Cardiac muscle cell (in vitro differentiated cells and primary cell): ENCODE measurements around the gene PDZD7. TPM values are rescaled to one million over a fixed set of nuclear protein-coding genes. Genes with fewer than 3 reads are reported as not detected.
A peak's percentile ranks its signal among the peaks of the same experiment; 100 is the strongest.

ENCODE experiments used
- DNase-seq, 2 donors: peaks; one replicate each; pipeline versions ENCODE4 v3.0.0 to v3.0.0-alpha.2; 2010 to 2017; ENCODE audit warnings: low read depth in 1 of 2, low spot score in 1 of 2
- H3K27ac ChIP-seq: fragments of 200-600 bp; sonication (generic); 2 replicates; pipeline ENCODE4 v1.5.1; 2016
- H3K27me3 ChIP-seq: fragments of 200-600 bp; sonication (generic); 2 replicates; pipeline ENCODE4 v1.6.0; 2016; ENCODE audit warnings: control low read depth
- H3K36me3 ChIP-seq: fragments of 200-600 bp; sonication (generic); 2 replicates; pipeline ENCODE4 v1.5.1; 2016; ENCODE audit warnings: control low read depth
- H3K4me1 ChIP-seq: fragments of 200-600 bp; sonication (generic); 2 replicates; pipeline ENCODE4 v1.8.1; 2017; ENCODE audit warnings: low read depth, mild to moderate bottlenecking, mixed run types
- H3K4me3 ChIP-seq: fragments of 200-600 bp; sonication (generic); 2 replicates; pipeline ENCODE4 v1.5.1; 2016; ENCODE audit warnings: mild to moderate bottlenecking
- H3K9me3 ChIP-seq: fragments of 200-600 bp; sonication (generic); 2 replicates; pipeline ENCODE4 v1.5.1; 2017; ENCODE audit warnings: low read depth, mild to moderate bottlenecking, control low read depth
- polyA plus RNA-seq: library from polyadenylated mRNA; unstranded; fragments of >200 nt; fragmentation: Nextera tagmentation; extraction: Ambion mirVana; gene quantifications from 2 replicates; pipeline ENCODE4 v1.2.1, GENCODE V29; 2016
- total RNA-seq: library from RNA; depleted of rRNA; stranded (reverse); fragments of >200 nt; gene quantifications from 2 replicates; pipeline ENCODE4 v1.2.3, GENCODE V29; 2016
- TF ChIP-seq, protein P1 (sequence below): IDR thresholded peaks from 2 replicates; pipeline ENCODE4 v1.5.1; 2012; ENCODE audit warnings: low read depth, mild to moderate bottlenecking, low read length

PDZD7 gene
- total and polyA plus RNA-seq, 2 experiments from 2014 or later = 4.5 to 7.7 TPM

DNA sequence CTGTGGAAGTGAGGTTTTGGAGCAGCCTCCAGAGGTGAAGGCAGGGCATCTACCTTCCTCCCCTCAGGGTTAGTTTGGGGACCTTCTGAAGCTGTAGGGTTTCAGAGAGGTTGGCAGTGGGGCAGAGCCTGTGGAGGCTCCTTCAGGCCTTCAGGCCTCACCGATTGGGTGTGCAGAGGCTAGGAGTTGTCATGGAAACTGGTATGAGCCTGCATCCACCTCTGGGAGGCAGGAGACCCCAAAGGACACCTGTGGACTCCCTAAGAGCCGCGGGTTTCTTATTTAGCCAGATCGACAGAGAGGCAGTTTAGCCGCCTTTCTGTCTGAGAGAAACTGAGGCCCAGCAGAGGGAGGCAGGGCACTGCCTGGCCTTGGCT is 29.3 kb downstream of the PDZD7 start:
- H3K27me3 ChIP-seq = no peaks in the 10 kb centered on the region
- no peak overlapping the region for H3K4me3 ChIP-seq
- peak overlapping the region; percentile 5 for H3K27ac ChIP-seq
- TF ChIP-seq, protein P1, sequence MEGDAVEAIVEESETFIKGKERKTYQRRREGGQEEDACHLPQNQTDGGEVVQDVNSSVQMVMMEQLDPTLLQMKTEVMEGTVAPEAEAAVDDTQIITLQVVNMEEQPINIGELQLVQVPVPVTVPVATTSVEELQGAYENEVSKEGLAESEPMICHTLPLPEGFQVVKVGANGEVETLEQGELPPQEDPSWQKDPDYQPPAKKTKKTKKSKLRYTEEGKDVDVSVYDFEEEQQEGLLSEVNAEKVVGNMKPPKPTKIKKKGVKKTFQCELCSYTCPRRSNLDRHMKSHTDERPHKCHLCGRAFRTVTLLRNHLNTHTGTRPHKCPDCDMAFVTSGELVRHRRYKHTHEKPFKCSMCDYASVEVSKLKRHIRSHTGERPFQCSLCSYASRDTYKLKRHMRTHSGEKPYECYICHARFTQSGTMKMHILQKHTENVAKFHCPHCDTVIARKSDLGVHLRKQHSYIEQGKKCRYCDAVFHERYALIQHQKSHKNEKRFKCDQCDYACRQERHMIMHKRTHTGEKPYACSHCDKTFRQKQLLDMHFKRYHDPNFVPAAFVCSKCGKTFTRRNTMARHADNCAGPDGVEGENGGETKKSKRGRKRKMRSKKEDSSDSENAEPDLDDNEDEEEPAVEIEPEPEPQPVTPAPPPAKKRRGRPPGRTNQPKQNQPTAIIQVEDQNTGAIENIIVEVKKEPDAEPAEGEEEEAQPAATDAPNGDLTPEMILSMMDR = no peak
- H3K36me3 ChIP-seq = peaks cover 37% of the 10 kb centered on the region
- peaks cover 10% of the 10 kb centered on the region for H3K4me1 ChIP-seq
- no peaks in the 10 kb centered on the region for H3K9me3 ChIP-seq
- DNase-seq = no peak

DNA sequence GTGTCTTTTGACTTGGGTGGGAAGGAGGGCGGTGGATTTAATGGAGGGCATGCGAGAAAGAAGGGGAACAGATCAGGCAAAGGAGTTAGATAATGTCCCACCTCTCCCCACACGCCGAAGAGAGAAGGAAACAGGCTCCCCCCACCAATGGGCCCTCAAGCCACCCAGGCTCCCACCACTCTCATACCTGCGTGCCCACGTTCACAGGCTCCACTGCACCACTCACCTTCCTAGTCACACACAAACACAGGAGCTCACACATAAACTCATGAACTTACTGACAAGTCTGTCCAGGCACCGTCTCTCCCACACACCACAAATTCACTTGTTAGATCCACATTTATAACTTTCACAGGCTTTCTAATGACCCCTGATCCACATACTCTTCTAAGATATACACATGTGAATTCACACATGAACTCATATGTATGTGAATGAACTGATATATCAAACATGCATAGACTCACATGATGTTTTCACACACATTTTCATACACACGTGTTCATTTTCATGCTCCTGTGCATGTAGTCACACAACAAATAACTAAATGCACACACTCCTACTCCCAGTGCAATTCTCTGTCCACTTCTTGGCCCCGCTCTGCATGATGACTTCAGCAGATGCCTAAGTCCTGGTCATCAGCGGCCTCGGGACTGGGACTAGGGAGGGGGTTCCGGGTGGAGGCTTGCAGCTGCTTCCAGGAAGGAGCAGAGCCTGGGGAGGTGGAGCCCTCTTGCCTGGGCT is 29.8 kb downstream of the PDZD7 start:
- H3K4me3 ChIP-seq = peak overlapping the region; percentile 73
- peak overlapping the region; percentile 99 for H3K27ac ChIP-seq
- H3K4me1 ChIP-seq = peaks cover 14% of the 10 kb centered on the region
- H3K36me3 ChIP-seq = peaks cover 31% of the 10 kb centered on the region
- no peaks in the 10 kb centered on the region for H3K9me3 ChIP-seq
- peak; percentile 21 to 92 for DNase-seq
- no peaks in the 10 kb centered on the region for H3K27me3 ChIP-seq
- TF ChIP-seq, protein P1 = no peak

DNA sequence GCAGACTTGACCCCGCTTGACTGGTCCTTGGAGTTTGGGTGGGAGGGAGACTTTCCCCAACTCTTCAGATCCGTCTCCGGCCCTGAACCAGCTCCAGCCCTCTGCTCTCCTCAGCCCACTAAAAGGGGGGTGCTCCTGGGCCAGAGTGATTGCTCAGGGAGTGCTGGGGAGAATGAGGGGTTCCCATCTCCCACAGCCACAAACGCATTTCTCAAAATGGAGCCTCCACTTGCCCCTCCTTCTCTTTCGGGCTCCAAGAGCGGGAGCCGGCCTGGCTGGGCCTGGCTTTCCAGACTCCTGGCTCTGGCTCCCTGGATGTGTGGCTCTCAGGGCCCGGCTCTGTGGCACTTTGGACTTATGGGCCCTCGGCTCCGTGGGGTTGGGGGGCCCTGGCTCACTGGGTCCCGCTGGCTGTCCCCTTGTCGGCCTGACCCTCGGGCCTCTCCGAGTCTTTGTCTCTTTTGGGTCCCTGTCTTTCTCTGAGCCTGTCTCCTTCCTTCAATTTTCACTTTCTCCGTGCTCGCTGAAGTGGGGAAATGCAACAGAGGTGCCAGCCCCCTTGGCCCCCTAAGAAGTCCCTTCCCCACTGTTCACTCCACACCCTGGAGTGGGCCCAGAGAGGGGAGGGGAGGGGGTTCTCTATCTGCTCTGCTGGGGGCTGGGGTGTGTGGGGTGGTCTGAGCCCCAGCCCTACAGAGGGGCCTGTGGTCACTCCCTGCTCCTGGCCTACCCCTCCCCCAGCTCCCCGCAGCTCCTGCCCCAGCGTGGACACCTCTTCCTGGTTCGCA is 30.6 kb downstream of the PDZD7 start:
- Histone ChIP-seq H3K4me3 (peak overlapping the region; percentile 73), H3K36me3 (peaks cover 23% of the 10 kb centered on the region), H3K27me3 (no peaks in the 10 kb centered on the region), H3K4me1 (peaks cover 14% of the 10 kb centered on the region), H3K9me3 (no peaks in the 10 kb centered on the region), H3K27ac (peak overlapping the region; percentile 99)
- TF ChIP-seq, protein P1 = no peak
- DNase-seq = peak in 1 of 2 donors; percentile 55

DNA sequence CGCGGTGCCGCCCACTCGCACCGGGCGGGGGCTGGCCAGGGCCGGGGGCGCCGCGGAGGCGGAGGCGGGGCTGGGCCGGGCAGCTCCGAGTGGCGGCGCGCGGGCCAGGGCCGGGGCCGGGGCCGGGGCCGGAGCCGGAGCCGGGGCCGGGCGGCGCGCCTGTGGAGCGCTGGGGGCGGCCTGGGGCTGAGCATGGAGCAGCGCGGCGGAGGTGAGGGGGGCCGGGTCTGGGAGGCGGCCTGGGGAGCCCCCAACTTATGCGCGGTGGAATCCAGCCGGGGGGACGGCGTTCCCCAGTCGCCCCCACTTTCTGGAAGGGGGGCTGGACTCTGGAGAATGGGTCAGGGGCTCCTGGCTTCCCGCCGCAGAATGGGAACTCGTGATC is 31.2 kb downstream of the PDZD7 start, which contains the start of gene LZTS2:
Gene LZTS2 (plus strand): TSS at position 67 of the 385 bp plus-strand sequence. CDS start 2,731 bp downstream, outside the sequence.
- TF ChIP-seq, protein P1 = no peak
- Histone ChIP-seq H3K4me3 (peak within 1 kb of the TSS; percentile 73), H3K27me3 (no peaks in the 10 kb centered on the region), H3K9me3 (no peaks in the 10 kb centered on the region), H3K27ac (peak within 1 kb of the TSS; percentile 99), H3K36me3 (peaks cover 18% of the 10 kb centered on the region), H3K4me1 (peaks cover 14% of the 10 kb centered on the region)
- DNase-seq = no peak

DNA sequence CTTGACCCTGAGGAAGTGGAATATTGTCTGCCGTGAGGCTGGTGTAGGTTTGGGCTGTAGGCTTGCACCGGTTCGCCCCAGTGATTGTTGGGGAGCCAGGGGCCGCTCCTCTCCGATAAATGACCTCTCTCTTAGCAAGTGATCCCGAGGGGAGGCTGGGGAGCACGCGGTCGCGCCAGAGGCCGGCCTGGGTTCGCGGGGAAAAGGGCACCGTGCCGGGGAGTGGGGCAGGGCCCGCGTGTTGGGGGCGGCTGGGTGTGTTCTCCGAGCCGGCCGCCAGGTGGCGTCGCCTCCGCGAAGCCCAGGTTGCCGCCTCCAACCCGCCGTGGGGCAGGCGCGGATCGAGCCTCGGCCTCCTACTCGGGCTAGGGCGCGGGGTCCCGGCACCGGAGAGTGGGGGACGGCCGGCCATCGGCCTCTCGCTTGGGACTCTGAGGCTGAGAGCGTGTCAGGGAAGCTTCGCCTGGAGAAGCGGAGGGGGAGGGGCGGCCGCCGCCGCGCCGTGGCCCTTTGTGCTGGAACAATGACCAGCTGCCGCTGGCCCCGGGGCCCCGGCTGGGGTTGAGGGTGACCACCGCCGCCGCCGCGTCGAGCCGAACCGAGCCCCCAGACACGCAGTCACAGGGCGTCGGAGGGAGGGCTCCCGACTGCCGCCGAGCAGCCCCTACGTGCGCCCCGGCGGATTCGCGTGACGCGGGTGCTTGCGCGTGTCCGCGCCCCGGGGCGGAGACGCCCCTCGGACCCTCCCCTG is 31.8 kb downstream of the PDZD7 start:
- Histone ChIP-seq H3K4me3 (peak overlapping the region; percentile 73), H3K27ac (peak overlapping the region; percentile 99), H3K27me3 (no peaks in the 10 kb centered on the region), H3K9me3 (no peaks in the 10 kb centered on the region), H3K4me1 (peaks cover 14% of the 10 kb centered on the region), H3K36me3 (peaks cover 12% of the 10 kb centered on the region)
- TF ChIP-seq, protein P1 = peak; percentile 78
- peak; percentile 84 to 86 for DNase-seq
